T1000 (cell line): ENCODE results near the gene FCMR.

Experiments used
- DNase-seq: peaks from one replicate; lab custom pipeline; 2025; ENCODE audit warnings: mixed read lengths; lab: John Stamatoyannopoulos, UW

FCMR gene

DNA sequence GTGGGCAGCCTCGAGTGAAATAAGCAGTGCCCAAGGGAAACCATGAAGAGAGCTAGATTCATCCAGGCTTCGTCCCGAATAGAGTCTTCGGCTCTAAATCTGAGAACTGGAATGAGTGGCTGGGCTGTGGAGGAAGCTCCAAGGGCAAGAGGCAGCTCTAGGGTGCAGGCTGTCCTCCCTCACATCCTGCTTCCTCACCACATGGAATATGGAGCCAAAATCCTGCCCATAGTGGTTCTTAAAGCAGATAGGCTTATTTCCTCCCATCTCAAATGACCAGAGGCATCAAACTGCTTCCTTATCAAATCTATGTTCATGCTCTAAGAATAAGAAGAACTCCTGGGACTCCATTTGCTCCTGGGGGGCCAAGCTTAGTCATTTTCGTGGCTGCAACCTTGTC is 22.0 kb downstream of the FCMR start:
- no peak for DNase-seq

- no peak for DNase-seq
Observed at GRCh38 chr1:206898915-206899431, 22.8 kb downstream of the FCMR start.

- DNase-seq: no peak
Observed at GRCh38 chr1:206898089-206898914, 23.4 kb downstream of the FCMR start.

DNA sequence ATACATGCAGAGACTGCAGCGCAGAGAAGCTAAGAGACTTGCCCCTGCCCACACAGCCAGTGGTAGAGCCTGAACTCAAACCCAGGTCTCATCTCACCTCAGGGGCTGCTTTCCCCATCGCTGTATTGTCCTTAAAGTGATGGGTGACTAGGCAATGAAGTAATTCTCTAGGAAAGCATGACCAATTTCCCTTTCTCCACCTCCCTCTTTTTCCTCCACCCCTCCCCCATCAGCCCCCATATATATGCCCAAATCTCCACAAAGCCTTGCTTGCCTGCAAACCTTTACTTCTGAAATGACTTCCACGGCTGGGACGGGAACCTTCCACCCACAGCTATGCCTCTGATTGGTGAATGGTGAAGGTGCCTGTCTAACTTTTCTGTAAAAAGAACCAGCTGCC is 24.6 kb downstream of the FCMR start, which contains the start of gene IL24:
TSS of gene IL24 (plus strand) at position 269 of the 400 bp plus-strand sequence. CDS start 390 bp downstream, outside the sequence.
- no peak for DNase-seq

DNA sequence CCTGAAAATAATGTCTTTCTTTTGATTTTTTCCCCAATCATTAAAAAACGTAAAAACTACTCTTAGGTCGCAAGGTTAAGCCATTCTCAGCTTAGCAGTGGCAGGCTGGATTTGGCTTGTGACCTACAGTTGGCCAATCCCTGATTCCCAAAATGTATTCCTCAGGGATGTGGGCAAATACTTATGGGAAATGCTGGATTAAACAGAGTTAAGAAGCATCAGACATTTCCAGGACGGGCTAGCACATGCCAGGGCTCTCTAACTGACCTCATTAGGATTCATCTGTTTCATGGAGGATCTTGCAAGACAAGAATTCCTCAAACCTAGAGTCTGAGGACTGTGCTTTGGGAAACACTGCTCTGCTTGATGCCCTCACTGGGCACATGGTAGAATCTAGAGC is 25.5 kb downstream of the FCMR start:
- no peak for DNase-seq

- DNase-seq: no peak
Observed at GRCh38 chr1:206895837-206896242, 25.9 kb downstream of the FCMR start.

- no peak for DNase-seq
Observed at GRCh38 chr1:206895325-206895724, 26.4 kb downstream of the FCMR start.

DNA sequence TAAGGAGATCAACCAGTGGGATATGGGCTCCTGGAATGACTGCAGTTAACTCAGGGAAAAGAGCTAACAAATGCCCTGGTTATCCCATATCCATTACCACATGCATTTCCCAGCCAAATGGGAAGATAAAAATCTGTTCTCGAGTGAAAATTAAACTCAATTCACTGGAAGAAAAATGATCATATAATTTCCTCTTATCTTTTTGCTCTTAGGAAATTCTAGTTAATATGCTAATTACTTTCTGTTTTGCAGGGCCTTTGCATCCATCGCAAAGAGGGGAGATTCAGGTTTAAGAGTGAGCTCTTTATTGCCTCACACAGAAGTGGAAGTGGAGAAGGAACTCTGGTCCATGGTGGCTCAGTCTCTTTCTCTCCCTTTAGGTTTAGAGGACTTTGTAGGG is 28.4 kb downstream of the FCMR start:
- no peak for DNase-seq

DNA sequence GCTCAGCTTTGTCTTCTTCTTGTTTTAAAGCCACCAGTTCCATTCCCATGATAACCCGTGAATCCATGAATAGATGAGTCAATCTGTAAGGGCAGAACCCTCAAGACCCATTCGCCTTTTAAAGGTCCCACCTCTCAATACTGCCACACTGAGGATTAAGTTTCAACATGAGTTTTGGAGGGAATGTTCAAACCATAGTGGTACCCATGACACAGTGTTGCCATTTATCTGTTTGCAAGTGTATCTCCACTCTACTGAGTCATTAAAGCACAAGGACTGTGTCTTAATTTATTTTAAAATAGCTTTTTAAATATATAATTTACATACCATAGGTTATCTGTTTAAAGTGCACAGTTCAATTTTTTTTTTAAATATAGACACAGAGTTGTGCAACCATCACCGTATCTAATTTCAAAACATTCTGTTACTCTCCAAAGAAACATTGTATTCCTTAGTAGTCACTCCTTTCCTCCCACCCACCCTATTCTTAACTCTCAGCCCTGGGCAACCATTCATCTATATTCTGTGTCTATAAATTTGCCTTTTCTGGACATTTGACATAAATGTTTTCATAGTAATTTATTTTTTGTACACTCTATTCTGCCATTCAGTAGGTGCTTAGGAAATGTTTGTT is 29.3 kb downstream of the FCMR start:
- DNase-seq: no peak

GRCh38 chr1:206891412-206891811 is 30.3 kb downstream of the FCMR start:
- DNase-seq: no peak

GRCh38 chr1:206890125-206891060 is 31.3 kb downstream of the FCMR start:
- DNase-seq: peak; percentile 30

DNA sequence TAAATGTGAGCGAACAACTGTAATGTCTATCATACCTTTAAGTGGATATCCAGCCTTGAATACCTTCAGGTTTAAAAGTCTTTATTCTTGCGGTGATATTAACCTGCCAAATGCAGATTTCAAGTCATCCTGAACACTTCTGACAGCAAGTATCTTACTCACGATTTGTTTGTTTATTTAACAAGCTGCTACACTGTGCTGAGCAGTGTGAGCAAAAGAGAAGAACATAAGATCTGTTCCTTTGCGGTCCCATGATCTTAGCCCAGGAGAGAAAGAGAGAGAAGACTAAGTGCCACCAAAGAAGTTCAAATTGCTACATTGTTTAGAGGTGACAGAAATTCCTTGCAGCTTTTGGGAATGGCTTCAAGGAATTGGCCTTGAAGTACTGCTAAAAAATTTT is 34.0 kb downstream of the FCMR start:
- DNase-seq: no peak

DNA sequence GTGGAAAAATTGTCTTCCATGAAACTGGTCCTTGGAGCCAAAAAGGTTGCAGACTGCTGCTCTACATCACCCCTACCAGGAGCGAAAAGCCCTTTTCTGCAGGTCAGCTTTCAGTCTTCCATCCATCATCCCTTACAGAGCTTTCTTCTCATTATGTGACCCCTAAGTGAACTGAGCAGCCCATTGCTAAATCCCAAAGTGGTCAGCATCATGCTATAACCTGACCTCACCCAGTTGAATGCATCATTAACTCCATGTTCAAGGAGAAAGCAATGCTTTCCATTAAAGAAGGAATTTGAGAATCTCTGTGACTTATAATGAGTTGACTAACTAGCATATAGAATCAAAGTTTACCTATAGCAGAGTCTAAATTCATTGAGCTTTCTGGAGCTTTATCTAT is 34.9 kb downstream of the FCMR start:
- DNase-seq: no peak

DNA sequence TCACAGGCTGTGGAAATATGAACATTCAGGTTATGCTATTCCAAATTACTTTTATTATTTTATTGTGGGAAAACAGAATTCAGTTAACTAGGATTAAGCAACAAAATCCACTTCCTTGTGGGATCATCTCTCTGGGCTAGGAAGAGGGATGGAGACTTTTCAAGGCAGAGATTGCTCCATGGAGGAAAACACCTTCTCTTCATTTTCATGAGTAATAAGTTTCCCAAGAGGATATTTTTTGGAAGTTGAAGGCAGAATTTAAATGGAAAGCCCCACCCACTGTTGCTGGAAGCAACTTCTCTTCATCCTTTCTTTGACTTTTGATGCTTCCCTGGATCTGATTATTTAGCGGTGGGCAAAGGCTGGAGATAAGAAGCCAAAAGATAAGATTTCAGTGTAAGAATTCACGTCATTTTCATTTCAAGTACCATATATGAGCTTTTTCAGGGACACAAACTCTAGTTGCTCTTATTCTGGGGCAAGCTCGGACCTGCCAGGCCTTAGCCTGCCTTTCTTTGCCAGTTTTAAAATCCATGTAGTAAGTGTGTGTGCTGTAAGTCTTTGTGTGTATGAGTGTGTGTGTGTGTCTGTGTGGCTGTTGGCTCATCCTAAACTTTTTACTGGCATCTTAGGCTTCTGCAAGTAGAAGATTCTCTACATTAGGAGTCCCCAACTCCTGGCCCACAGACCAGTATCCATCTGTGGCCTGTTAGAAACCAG is 36.2 kb downstream of the FCMR start:
- no peak for DNase-seq

GRCh38 chr1:206883876-206884275 is 37.9 kb downstream of the FCMR start:
- no peak for DNase-seq

GRCh38 chr1:206883160-206883559 is 38.6 kb downstream of the FCMR start:
- no peak for DNase-seq

DNA sequence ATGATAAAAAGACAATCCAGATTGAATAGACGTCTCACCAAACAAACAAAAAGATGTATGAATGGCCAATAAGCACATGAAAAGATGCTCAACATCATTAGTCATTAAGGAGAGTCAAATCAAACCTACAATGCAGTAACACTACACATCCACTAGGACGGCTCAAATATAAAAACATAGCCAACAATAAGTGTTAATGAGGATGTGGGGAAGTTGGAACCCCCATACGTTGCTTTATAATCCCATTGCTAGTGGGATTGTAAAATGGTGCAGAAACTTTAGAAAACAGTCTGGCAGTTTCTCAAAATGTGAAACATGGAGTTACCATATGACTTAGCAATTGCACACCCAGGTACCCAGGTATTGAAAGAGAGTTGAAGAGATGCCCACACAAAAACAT is 39.2 kb downstream of the FCMR start:
- no peak for DNase-seq

DNA sequence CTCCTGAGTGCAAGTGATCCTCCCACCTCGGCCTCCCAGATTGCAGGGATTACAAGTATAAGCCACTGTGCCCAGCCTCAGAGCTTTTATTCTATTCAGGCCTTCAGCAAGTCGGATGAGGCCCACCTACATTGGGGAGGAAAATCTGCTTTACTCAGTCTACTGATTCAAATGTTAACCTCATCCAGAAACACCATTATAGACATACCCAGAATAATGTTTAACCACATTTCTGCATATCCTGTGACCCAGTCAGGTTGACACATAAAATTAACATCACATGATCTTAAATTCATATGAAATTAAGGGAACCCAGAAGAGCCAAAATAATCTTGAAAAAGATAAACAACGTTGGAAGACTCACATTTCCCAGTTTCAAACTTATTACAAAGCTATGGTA is 41.4 kb downstream of the FCMR start:
- no peak for DNase-seq

DNA sequence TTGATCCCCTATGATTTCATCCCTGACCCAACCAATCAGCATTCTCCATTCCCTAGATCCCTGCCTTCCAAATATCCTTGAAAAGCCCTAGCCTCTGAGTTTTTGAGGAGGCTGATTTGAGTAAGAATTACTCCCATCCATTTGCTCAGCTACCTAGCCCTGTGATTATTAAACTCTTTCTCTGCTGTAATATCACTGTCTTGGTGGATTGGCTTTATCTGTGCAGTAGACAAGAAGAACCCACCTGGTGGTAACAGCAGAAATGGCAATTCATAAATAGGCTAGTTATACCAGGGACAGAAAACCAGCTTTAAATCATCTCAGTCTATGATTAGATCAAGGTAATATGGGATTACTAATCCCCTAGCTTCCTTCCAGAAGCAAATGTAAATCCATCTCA is 43.3 kb downstream of the FCMR start:
- DNase-seq: no peak

DNA sequence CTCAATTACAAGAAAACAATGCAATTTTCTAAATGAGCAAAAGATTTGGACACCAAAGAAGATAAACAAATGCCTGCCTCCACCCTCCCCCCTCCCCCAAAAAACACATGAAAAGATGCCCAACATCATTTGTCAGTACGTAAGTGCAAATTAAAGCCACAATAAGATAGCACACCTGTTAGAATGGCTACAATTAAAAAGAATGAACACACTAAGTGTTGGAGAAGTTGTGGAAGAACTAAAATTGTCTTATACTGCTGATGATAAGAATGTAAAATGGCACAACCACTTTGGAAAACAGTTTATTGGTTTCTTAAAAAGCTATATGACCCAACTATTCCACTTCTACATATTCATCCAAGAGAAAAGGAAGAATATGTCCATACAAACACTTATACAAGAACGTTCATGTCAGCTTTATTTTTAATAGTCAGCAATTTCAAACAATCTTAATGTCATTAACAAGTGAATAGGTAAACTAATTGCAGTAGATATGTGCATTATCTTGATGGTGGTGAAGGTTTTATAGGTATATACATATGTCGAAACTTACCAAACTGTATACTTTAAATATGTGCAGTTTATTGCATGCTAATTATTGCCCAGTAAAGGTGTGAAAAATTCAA is 45.9 kb downstream of the FCMR start:
- no peak for DNase-seq

DNA sequence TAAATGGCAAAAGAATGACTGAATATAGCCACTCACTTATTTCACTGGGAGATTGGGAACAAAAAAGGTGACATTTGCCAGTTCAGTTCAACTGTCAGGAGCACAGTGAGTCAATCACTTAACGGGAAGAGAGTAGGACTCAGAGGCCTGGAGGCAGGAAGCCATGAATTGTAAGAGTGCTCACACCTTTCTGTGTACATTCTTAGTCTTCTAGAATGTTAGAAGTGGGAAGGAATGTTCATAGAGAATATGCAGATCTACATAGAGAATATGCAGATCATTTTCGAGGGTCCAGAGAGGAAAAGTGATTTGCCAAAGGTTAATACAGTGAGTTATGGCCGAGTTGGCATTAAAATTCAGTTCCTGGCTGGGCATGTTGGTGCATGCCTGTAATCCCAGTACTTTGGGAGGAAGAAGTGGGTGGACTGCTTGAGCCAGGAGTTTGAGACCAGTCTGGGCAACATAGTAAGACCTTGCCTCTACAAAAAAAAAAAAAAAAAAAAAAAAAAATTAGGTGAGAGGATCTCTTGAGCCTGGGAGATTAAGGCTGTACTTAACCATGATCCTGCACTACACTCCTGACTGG is 48.0 kb downstream of the FCMR start:
- DNase-seq: no peak
